GM21515 (cell line): Measurements from ENCODE around the gene LARGE2.
"Not testable (repeated sequence)": the region's sequence is repeated elsewhere in the genome, so short reads cannot be mapped to it uniquely, and the experiment has no call there.

Experiments used
- ATAC-seq: cut with Tn5 transposase; IDR thresholded peaks from one replicate; pipeline ENCODE4 v1.9.1; 2021; ENCODE audit not compliant: unreplicated experiment

LARGE2 gene

DNA sequence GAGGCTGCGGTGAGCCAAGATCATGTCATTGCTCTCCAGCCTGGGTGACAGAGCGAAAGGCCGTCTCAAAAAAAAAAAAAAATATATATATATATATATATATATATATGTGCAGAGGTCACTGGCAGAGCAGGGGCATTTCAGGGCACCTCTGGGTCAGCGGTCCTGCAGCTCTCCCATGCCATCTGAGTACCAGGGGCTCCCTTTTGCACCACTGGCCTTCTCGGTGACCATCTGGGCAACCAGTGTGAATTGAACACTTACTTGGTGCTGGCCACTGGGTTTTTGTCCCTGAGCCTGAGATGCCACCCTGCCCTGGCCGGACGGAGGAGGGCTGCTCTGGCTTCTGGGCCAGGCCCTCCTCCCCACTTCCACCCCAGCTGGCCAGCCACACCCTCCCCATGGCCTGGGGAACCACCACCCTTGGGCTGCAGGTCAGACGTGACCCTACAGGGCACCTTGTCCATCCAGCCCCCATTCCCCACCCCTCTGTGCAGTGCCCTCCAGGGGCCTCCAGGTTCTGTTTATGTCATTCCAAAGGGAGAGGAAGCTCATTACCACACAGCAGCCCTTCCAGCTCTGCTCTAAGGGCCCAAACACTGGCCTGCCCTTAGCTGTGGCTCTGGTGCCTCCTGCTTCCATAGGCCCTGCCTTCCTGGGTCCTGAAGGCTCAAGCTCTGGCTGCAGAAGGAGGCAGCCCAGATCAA is 26.8 kb upstream of the LARGE2 start:
- ATAC-seq = no peak

DNA sequence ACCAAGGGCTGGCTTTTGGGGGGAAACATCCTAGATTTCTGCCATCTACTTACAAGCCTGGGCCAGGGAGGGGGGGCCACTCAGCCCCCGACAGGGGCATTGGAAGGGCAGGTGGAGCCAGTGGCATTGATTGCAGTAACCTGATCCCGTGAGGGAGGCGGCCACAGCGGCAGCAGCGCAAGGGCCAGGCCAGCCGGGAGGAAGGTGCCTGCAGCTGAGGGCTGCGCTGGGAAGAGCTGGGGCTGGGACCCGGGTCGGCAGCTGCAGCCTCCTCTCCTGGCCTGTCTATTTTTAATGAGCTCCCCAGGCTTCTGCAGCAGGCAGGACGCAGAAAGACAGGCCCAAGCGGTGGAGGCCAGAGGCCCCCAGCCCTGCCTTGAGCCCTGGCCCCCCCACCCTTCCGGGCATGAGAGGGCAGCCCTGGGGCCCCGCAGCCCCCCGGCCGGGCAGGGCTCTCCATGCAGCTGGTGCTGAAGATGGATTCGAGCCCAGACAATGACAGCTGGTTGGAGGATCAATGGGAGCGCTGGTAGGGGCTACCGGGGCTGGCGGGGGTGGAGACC is 26.0 kb upstream of the LARGE2 start:
- no peak for ATAC-seq

DNA sequence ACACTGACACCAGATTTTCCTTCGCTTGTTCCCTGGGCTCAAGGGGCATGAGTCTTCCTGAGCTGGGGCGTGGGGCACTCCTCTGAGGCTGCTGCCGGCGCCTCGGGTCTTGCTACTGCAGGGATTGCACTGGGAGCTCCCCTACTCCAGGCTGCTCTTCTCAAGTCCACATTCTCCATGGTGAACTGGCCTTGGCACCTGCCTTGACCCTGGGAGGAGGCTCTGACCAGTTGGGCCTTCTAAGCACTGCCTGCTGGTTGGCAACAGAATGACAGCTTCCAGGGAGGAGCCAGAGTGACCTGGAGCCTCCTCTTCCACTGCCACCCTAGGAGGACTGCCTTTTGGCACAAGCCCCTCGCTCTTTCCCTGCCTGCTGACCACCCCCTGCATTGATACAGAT is 24.9 kb upstream of the LARGE2 start:
- ATAC-seq = no peak

DNA sequence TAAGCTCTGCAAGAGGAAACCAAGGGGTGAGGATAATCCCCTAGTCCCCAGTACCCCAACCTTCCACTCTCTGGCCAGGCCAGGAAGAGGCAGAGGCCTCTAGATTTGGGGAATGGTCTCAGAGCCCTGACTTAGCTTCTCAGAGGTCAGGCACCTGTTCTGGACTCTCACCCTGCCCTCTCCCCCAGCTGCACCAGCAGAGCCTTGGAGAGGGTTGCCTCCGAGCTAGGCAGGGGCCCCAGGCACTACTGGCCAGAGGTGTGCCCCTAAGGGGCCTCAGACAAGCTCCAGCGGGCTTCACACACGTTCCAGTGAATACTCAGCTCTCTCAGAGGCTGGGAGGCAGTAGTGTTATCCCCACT is 23.4 kb upstream of the LARGE2 start:
- no peak for ATAC-seq

DNA sequence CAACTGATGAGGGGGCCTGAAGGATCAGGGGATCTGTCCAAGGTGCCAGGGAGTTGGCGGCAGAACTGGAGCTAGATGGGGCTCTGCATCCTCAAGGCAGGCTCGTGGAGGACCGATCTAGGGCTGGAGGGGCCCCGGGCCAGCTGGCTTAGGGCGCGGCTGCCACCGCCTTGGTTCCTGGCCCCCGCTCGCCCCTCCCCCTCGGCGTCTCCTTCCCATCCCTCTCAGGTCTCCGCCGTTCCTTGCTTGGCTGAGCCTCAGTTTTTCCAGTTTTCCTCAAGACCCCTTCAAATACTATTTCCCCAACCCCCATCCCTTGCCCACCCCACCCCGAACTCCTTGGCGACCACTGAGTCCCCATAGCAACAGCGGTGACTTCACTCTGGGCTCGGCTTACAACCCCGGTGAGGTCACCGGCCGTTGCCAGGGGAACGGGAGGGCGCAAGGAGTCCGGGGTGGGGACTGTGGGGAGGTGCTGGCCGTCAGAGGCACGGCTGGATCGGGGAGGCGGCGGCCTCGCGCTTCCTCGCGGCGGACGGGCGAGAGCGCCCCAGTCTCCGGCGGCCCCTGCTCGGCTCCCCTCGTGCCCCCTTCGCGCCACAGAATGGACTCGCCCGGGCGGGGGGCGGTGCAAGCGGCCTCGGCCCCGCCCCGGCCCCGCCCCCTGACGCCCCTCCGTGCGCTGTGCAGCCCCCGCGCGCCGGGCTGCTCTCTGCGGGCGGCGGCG is 22.8 kb upstream of the LARGE2 start:
- ATAC-seq = peak; percentile 49

DNA sequence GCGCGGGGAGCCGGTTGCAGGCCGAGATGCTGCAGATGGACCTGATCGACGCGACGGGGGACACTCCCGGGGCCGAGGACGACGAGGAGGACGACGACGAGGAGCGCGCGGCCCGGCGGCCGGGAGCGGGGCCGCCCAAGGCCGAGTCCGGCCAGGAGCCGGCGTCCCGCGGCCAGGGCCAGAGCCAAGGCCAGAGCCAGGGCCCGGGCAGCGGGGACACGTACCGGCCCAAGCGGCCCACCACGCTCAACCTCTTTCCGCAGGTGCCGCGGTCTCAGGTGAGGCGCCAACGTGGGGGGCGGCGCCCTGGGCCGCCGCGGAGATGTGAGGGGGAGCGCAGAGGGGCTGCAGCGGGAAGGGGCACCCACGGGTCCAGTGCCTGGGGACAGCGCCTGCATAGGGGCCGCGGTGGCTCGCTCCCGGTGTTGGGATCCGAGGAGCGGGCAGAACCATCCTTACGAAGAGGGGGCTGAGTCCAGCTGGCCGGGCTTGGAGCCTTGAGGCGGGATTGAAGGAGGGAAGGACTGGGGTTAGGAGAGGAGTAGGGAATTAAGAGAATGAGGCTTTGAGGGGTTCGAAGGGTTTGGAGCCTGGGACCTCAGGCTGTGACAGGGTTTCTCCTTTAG is 22.2 kb upstream of the LARGE2 start:
- ATAC-seq = not testable (repeated sequence)

DNA sequence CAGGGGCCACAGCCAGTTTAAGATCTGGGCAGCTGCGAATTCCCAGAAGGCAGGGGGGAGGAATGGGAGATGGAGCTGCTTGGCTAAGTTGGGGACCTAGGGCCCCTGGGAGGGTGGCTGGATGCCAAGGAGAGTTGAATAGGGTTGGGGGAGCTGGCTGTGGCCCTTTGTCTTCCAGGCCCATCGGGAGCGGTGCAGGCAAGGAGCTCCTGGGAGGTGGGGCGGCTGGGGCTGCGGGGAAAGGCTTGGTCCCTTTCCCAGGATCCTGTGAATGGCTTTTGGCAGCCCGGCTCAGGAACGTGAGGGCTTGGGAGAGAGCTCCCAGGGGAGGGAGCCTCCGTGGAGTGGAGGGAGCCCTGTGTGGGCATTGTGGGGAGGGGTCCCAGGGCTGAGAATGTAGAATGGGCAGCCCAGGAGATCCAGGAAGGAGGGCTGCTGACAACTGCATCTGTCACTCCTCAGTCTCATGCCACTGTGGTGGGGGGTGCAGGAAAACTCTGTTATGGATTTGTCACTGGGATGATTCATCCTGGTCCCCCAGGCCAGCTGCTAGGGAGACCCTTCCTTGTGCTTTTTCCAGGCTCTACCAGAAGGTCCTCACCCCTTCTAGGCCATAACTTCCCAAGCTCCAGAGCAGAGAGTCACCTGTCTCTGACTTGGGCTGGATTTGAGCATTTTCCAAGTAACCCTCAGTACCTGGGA is 21.4 kb upstream of the LARGE2 start:
- ATAC-seq = no peak

DNA sequence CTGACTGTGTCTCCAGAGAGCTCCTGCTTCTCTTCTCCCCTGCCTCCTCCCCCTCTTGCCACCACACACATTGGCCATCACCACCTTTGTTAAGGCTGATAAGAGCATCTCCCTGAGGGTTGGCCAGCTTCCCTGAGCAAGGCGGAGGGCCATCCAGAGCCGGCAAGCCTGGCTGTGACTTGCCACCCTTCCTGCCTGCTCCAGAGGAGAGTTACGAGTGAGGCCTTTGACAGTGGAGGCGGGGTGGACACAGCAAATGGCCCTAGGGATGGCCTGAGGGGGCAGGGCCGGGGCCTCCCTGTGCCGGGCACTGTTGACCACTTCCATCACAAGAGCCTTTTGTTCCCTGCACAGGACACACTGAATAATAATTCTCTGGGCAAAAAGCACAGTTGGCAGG is 20.8 kb upstream of the LARGE2 start:
- no peak for ATAC-seq

DNA sequence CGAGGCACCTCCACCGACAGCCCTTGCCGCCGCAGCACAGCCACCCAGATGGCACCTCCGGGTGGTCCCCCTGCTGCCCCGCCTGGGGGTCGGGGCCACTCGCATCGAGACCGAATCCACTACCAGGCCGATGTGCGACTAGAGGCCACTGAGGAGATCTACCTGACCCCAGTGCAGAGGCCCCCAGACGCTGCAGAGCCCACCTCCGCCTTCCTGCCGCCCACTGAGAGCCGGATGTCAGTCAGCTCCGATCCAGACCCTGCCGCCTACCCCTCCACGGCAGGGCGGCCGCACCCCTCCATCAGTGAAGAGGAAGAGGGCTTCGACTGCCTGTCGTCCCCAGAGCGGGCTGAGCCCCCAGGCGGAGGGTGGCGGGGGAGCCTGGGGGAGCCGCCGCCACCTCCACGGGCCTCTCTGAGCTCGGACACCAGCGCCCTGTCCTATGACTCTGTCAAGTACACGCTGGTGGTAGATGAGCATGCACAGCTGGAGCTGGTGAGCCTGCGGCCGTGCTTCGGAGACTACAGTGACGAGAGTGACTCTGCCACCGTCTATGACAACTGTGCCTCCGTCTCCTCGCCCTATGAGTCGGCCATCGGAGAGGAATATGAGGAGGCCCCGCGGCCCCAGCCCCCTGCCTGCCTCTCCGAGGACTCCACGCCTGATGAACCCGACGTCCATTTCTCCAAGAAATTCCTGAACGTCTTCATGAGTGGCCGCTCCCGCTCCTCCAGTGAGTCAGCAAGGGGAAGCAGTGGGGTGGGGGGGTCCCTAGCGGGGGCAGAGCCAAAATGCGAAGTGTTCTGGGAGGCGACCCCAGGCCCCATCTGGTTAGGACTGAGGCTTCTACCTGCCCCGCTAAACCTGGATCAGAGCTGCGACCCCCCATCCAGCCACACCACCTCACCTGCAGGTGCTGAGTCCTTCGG is 19.7 kb upstream of the LARGE2 start:
- ATAC-seq = no peak

DNA sequence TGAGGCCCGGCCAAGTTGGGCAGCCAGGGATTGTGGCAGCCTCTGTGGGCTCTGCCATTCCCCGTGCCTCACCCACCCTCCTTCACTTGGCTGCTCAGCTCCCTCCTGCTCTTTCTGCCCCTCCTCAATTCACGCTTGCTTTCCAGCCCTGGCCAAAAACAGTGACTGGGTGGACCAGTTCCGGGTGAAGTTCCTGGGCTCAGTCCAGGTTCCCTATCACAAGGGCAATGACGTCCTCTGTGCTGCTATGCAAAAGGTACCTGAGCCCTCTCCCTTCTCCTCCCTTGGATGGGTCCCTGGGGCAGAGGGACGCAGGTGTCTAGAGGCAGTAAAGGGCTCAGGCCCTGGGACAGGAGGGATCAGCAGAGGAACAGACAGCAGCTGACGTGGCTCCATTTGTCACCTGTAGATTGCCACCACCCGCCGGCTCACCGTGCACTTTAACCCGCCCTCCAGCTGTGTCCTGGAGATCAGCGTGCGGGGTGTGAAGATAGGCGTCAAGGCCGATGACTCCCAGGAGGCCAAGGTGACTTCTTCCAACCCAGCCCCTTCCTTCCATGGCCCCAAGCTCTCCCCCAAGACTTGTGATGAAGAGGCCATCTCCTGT is 18.0 kb upstream of the LARGE2 start:
- ATAC-seq = no peak

DNA sequence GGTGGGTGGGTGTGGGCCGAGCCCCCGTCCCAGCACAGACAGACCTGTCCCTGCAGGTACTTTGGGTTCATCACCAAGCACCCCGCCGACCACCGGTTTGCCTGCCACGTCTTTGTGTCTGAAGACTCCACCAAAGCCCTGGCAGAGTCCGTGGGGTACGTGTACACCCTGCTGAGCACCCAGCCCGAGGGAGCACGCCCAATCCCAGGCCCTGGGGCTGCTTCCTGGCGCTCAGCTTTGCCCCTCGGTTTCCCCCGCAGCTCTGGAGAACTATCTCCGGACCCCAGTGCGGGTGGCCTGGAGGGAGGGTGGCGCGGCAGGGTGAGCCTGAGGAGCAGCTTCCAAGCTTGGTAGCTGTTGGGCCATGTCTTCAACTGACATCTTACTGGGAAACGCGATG is 17.4 kb upstream of the LARGE2 start:
- ATAC-seq = no peak

DNA sequence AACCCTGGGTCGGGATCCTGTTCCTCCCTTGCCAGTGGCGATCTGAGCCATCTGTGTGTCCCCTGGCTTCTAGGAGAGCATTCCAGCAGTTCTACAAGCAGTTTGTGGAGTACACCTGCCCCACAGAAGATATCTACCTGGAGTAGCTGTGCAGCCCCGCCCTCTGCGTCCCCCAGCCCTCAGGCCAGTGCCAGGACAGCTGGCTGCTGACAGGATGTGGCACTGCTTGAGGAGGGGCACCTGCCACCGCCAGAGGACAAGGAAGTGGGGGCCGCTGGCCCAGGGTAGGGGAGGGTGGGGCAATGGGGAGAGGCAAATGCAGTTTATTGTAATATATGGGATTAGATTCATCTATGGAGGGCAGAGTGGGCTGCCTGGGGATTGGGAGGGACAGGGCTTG is 16.9 kb upstream of the LARGE2 start:
- not testable (repeated sequence) for ATAC-seq

DNA sequence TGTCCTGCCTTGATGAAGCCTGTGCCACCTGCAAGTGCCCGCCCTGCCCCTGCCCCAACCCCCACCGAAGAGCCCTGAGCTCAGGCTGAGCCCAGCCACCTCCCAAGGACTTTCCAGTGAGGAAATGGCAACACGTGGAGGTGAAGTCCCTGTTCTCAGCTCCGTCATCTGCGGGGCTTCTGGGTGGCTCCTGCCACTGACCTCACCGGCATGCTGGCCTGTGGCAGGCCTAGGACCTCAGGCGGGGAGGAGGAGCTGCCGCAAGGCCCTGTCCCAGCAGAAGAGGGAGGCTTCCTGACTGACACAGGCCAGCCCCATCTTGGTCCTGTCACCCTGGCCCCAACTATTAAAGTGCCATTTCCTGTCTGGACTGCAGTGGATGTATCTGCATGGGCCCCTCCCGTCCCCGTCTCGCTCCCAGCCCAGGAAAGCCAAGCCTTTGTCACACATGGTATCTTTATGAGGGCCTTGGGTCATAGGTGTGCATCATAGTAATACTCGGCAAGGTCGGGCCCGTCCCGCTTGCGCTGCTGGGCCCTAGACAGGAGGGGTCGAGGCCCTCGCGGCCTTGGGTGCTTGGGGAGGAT is 16.3 kb upstream of the LARGE2 start:
- ATAC-seq = no peak

DNA sequence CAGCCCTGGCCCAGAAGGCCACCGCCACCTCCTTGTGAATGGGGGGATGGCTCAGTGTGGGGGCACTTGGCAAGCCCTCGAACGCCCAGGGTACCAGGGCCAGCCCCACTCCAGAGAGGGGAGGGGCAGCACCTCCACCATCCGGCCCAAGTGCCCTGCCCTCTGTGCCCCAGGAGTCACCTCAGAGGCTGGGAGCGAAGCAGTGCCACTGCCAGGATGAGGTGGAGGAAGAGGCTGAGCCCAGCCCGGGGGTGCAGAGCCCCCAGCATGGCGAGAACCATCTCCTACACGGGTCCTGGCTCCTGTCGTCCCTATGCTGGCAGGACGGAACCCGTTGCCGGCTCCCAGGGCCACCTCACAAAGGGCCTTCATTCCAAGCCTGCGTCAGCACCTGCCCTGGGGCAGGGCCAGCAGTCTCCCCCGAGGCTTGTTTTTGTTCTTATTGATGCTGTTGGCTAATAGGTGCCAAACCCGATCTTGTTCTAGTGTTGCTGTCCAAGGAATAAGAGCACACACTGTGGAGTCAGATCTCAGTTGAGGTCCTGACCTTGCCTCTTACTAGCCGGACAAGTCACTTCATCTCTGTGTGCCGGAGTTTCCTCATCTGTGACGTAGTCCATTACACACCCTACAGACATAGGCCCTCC is 15.4 kb upstream of the LARGE2 start, which contains the start of gene FREY1:
Gene FREY1, minus strand, starts transcription at position 307 of the 647 bp plus-strand sequence. Its CDS starts 26 bp downstream, at position 281.
- no peak for ATAC-seq

DNA sequence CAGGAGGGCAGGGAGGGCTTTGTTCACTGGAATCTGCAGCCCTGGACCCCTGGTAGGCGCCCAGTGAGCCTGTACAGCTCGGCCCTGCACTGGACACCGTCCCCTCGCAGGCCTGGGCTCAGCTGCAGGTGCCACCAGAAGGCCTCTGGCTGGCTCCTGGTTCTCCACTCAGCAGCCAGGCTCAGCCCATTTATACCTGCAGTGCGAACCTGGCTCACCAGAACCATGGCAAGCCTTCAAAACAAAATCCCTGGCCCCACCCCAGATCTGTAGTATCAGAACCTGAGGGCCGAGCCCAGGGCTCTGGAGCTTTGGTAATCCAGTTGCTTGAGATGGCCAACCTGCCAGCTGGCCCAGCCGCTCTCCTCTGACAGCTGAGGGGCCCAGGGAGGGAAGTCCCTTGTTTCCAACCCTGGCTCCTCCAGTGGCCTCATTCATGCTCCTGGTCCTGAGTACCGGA is 14.5 kb upstream of the LARGE2 start:
- no peak for ATAC-seq

DNA sequence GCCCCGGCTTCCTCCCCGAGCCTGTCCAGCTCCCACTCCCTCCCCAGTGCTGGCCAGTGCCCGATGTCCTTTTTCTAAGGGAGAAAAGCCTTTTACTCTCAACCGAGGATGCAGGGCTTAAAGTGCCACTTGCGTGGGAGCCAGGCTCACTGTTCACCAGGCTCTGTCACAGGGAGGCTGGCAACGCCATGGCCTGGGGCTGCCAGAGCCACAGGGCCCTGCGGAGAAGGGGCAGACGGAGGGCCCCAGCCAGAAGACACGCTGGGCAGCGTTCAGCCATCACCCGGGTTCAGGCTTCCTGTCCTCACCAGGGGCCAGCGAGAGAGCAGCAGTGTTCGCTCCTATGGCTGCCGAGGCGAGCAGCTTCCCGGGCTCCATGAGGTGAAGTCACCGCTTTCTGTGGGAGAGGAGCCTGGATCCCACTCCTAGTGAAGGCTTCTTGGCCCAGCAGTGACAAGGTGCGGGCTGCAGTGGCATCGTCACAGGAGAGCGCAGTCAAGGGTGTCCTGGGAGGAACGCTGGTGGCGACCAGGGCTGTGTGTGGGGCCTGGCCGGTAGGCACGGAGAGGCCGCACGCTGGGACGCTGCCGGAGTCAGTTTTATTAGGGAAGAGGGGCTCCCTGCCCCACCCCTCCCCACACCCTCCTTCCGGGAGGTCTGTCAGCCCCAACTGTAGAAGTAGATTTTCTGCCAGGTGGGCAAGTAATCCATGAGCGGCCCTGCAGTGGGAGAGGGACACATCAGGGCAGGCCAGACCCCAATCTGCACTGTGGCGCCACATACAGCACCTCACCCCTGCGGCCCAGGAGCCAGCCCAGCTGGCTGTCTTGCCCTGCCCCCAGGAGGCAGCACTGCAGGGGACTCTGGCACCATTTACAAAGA is 12.6 kb upstream of the LARGE2 start:
- ATAC-seq = no peak

DNA sequence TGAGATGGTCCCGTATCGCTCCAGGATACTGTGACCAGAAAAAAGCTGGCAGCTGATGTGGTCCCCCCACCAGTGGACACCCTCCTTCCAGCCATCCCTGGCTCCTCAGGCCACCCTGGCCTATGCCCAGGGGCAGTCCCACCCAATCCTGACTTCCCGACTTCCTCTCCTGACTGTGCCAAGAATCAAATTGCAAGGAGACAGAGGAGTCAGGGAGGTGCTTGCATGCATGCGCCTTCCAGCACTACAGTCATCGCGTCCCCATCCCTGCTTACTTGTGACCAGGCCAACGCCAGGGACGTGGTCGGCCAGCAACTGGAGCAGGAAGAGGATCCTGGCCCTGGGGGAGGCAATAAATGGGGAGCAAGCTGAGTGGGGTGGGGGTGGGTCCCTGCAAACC is 11.8 kb upstream of the LARGE2 start:
- no peak for ATAC-seq

DNA sequence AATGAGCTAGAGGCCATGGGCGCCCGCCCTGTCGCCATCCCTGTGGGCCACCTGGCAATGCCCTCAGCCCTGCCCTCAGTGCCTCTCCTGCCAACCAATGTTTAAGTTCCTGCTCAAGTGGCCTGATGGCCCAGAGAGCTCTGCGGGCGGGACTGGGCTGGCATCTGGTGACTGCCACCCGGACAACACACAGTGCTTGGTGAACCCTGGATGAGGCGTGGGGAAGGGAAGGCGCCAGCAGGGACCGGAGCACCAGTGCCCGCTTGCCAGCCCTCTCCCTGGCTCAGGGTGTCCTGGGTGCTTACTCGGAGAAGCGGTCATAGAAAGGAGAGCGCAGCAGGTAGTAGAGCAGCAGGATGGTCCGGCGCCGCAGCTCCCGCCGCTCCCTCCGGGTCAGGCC is 8.9 kb upstream of the LARGE2 start:
- ATAC-seq = no peak
